IMR-90 (cell line): Measurements from ENCODE around the gene OVOL3. TPM values are rescaled to one million over a fixed set of nuclear protein-coding genes. Genes with fewer than 3 reads are reported as not detected.

Source experiments
- ATAC-seq: fragments of 200-7000 bp; cut with Tn5 transposase; 2 replicates; pipeline ENCODE4 v1.9.1; 2020; ENCODE audit warnings: low read depth, mild to moderate bottlenecking, moderate library complexity
- BruUV-seq: library from RNA; stranded (reverse); fragments of 400-500 nt; replicated peaks from 2 replicates; lab custom pipeline; 2021; lab: Mats Ljungman, UMichigan
- CTCF ChIA-PET: fragments of 300-600 bp; formaldehyde crosslinking; extraction: SDS; loops from one replicate; lab custom pipeline; 2021; ENCODE audit warnings: antibody characterized with exemption; lab: Yijun Ruan, JAX
- POLR2A ChIA-PET: fragments of 300-600 bp; sonication (Branson Sonifier 250); formaldehyde crosslinking; loops from one replicate; lab custom pipeline; 2022; ENCODE audit warnings: antibody characterized with exemption; ENCODE audit not compliant: unreplicated experiment; lab: Charles Lee
- DNase-seq: peaks from one replicate; pipeline ENCODE4 v3.0.0; 2013
- H2AFZ ChIP-seq: replicated peaks from 2 replicates; pipeline ENCODE3; 2013; ENCODE audit warnings: low read length, mild to moderate bottlenecking; ENCODE audit not compliant: poor library complexity
- H2AK5ac ChIP-seq: 2 replicates; pipeline ENCODE4 v1.6.1; 2013; ENCODE audit warnings: low read depth, low read length, inconsistent platforms
- H2AK9ac ChIP-seq: replicated peaks from 2 replicates; pipeline ENCODE3; 2013; ENCODE audit warnings: mild to moderate bottlenecking, low read depth, low read length, moderate library complexity; ENCODE audit not compliant: poor library complexity
- H2BK120ac ChIP-seq: 2 replicates; pipeline ENCODE4 v1.6.1; 2013; ENCODE audit warnings: low read depth, low read length, inconsistent platforms
- H2BK15ac ChIP-seq: 3 replicates; pipeline ENCODE4 v1.6.1; 2013; ENCODE audit warnings: low read depth, low read length, inconsistent platforms
- H2BK20ac ChIP-seq: 2 replicates; pipeline ENCODE4 v1.6.1; 2013; ENCODE audit warnings: low read depth, mild to moderate bottlenecking, inconsistent platforms, low read length, moderate library complexity
- H2BK5ac ChIP-seq: 2 replicates; pipeline ENCODE4 v1.6.1; 2013; ENCODE audit warnings: mild to moderate bottlenecking, low read depth, low read length, inconsistent platforms; ENCODE audit not compliant: poor library complexity, severe bottlenecking
- H3K14ac ChIP-seq: replicated peaks from 2 replicates; pipeline ENCODE4 v1.6.1; 2013; ENCODE audit warnings: low read depth, low read length, inconsistent platforms
- H3K18ac ChIP-seq: 2 replicates; pipeline ENCODE4 v1.6.1; 2013; ENCODE audit warnings: low read depth, low read length, control low read depth
- H3K23ac ChIP-seq: 2 replicates; pipeline ENCODE4 v1.6.1; 2013; ENCODE audit warnings: low read depth, low read length, inconsistent platforms
- H3K27ac ChIP-seq: 2 replicates; pipeline ENCODE4 v1.5.1; 2013; ENCODE audit warnings: mild to moderate bottlenecking, control low read depth, low read length; ENCODE audit not compliant: insufficient read depth
- H3K27me3 ChIP-seq: 2 replicates; pipeline ENCODE4 v1.6.1; 2013; ENCODE audit warnings: low read length; ENCODE audit not compliant: control insufficient read depth, insufficient read depth
- H3K36me3 ChIP-seq: 2 replicates; pipeline ENCODE4 v1.6.1; 2013; ENCODE audit warnings: low read length, mixed read lengths; ENCODE audit not compliant: control insufficient read depth, insufficient read depth
- H3K4ac ChIP-seq: 2 replicates; pipeline ENCODE4 v1.6.1; 2013; ENCODE audit warnings: low read depth, low read length, inconsistent platforms
- H3K4me1 ChIP-seq: 2 replicates; pipeline ENCODE4 v1.6.1; 2013; ENCODE audit warnings: low read length, mixed read lengths; ENCODE audit not compliant: control insufficient read depth, insufficient read depth
- H3K4me2 ChIP-seq: 2 replicates; pipeline ENCODE4 v1.6.1; 2013; ENCODE audit warnings: low read depth, mild to moderate bottlenecking, control low read depth, low read length, moderate library complexity
- H3K4me3 ChIP-seq: 2 replicates; pipeline ENCODE4 v1.5.1; 2013; ENCODE audit warnings: low read depth, mild to moderate bottlenecking, control low read depth, low read length, moderate library complexity; ENCODE audit not compliant: insufficient read depth
- H3K56ac ChIP-seq: 2 replicates; pipeline ENCODE4 v1.6.1; 2013; ENCODE audit warnings: low read length, inconsistent platforms; ENCODE audit not compliant: insufficient read depth; ENCODE audit errors: extremely low read depth
- H3K79me1 ChIP-seq, 2 experiments: 2 replicates each; pipeline ENCODE4 v1.6.1; 2013; ENCODE audit warnings: low read length in 2 of 2, inconsistent platforms in 1 of 2, low read depth in 1 of 2
- H3K9ac ChIP-seq: 2 replicates; pipeline ENCODE4 v1.6.1; 2013; ENCODE audit warnings: low read depth, low read length, control low read depth
- H3K9me1 ChIP-seq: 2 replicates; pipeline ENCODE4 v1.6.1; 2013; ENCODE audit warnings: low read length, inconsistent platforms; ENCODE audit not compliant: insufficient read depth
- H3K9me3 ChIP-seq: 2 replicates; pipeline ENCODE4 v1.6.1; 2013; ENCODE audit warnings: low read length; ENCODE audit not compliant: control insufficient read depth, insufficient read depth
- H4K20me1 ChIP-seq: 2 replicates; pipeline ENCODE4 v1.6.1; 2013; ENCODE audit warnings: low read length, inconsistent platforms; ENCODE audit not compliant: insufficient read depth
- H4K5ac ChIP-seq: 2 replicates; pipeline ENCODE4 v1.6.1; 2013; ENCODE audit warnings: mild to moderate bottlenecking, low read depth, low read length, control low read depth
- H4K8ac ChIP-seq, 2 experiments: 2 replicates each; pipeline ENCODE4 v1.6.1; 2013; ENCODE audit warnings: low read depth in 2 of 2, low read length in 2 of 2, control low read depth in 1 of 2, inconsistent platforms in 1 of 2
- H4K91ac ChIP-seq: 2 replicates; pipeline ENCODE4 v1.6.1; 2013; ENCODE audit warnings: low read depth, low read length, inconsistent platforms; ENCODE audit not compliant: insufficient read depth
- BHLHE40 ChIP-seq: fragments of 150-350 bp; IDR thresholded peaks from 2 replicates; pipeline ENCODE4 v1.6.1; 2016; ENCODE audit warnings: mild to moderate bottlenecking, low read depth, low read length
- CEBPB ChIP-seq: IDR thresholded peaks from 2 replicates; pipeline ENCODE4 v1.6.1; 2012; ENCODE audit warnings: low read depth, low read length, improper control_type of control experiment
- CTCF ChIP-seq: conservative IDR thresholded peaks from 2 replicates; pipeline ENCODE4 v1.5.1; 2012; ENCODE audit warnings: mild to moderate bottlenecking, low read depth, low read length, improper control_type of control experiment
- FOS ChIP-seq: fragments of 150-350 bp; IDR thresholded peaks from 2 replicates; pipeline ENCODE4 v1.6.1; 2016; ENCODE audit warnings: low read depth, low read length
- MAFK ChIP-seq: IDR thresholded peaks from 2 replicates; pipeline ENCODE4 v1.6.1; 2012; ENCODE audit warnings: low read depth, low read length, improper control_type of control experiment
- MXI1 ChIP-seq: IDR thresholded peaks from 2 replicates; pipeline ENCODE4 v1.6.1; 2012; ENCODE audit warnings: low read depth, mild to moderate bottlenecking, low read length, moderate library complexity, borderline replicate concordance
- NFE2L2 ChIP-seq: fragments of 150-350 bp; IDR thresholded peaks from 2 replicates; pipeline ENCODE4 v1.6.1; 2016; ENCODE audit warnings: low read depth, mild to moderate bottlenecking, low read length
- RAD21 ChIP-seq: IDR thresholded peaks from 2 replicates; pipeline ENCODE4 v1.6.1; 2012; ENCODE audit warnings: low read length, improper control_type of control experiment
- RCOR1 ChIP-seq: IDR thresholded peaks from 2 replicates; pipeline ENCODE4 v1.6.1; 2012; ENCODE audit warnings: mild to moderate bottlenecking, low read length, improper control_type of control experiment; ENCODE audit not compliant: insufficient replicate concordance
- RFX5 ChIP-seq: IDR thresholded peaks from 2 replicates; pipeline ENCODE4 v1.8.0; 2012; ENCODE audit warnings: low read depth, mild to moderate bottlenecking, low read length, moderate library complexity
- SMC3 ChIP-seq: fragments of 150-350 bp; IDR thresholded peaks from 2 replicates; pipeline ENCODE4 v1.6.1; 2016; ENCODE audit warnings: low read depth, mild to moderate bottlenecking, antibody characterized with exemption, low read length, moderate library complexity
- WGBS, 2 experiments: methylation state at CpG; one replicate each; pipeline versions ENCODE4 v1.1.5 to v1.1.7; 2013; ENCODE audit warnings: missing lambda C conversion rate in 2 of 2; ENCODE audit not compliant: insufficient read length in 1 of 2; ENCODE audit errors: extremely low coverage in 2 of 2; 5-methylcytosine and 5-hydroxymethylcytosine counted together
- dilution Hi-C: fragments of 300-500 bp; cut with HindIII; formaldehyde crosslinking; loops from one replicate; pipeline ENCODE4 v1.14.3; 2018; ENCODE audit warnings: low sequenced_read_pairs; ENCODE audit not compliant: unreplicated experiment
- in situ Hi-C: fragments of 300-500 bp; cut with MboI; formaldehyde crosslinking; loops from 3 replicates; pipeline ENCODE4 v1.14.3; 2019; ENCODE audit warnings: low sequenced_read_pairs, inconsistent platforms, mixed read lengths
- intact Hi-C: fragments of 100-400 bp; cut with micrococcal nuclease; formaldehyde crosslinking; loops from 2 replicates; pipeline ENCODE4 v1.10.0; 2022
- polyA plus RNA-seq, 3 experiments: library from polyadenylated mRNA; depleted of rRNA; stranded (reverse); fragments of >200 nt; gene quantifications; 2 replicates each; pipeline ENCODE4 v1.2.3, GENCODE V29; 2012; ENCODE audit warnings: low replicate concordance in 1 of 3
- total RNA-seq: library from RNA; depleted of rRNA; stranded (reverse); fragments of >200 nt; gene quantifications from 2 replicates; pipeline ENCODE4 v1.2.3, GENCODE V29; 2012

OVOL3 gene
- total and polyA plus RNA-seq, 2 of the 4 experiments (the other 2 are of a cell fraction) = not detected

GRCh38 chr19:36099166-36099785, 11.7 kb upstream of the OVOL3 start:
- no peak overlapping the region for H3K4me2 ChIP-seq
- no peak overlapping the region for H2BK120ac ChIP-seq
- H3K9me3 ChIP-seq = no peaks in the 10 kb centered on the region
- no peak overlapping the region for H4K5ac ChIP-seq
- no peaks in the 10 kb centered on the region for H3K9me1 ChIP-seq
- no peak overlapping the region for H2AFZ ChIP-seq
- H3K27me3 ChIP-seq = no peaks in the 10 kb centered on the region
- H2AK9ac ChIP-seq = no peak overlapping the region
- no peaks in the 10 kb centered on the region for H3K79me1 ChIP-seq
- no peaks in the 10 kb centered on the region for H4K20me1 ChIP-seq
- in situ Hi-C loops (no loop called here), intact Hi-C loops (no loop called here), dilution Hi-C loops (no loop called here)
- no peak overlapping the region for H3K56ac ChIP-seq
- ATAC-seq = no peak
- H3K18ac ChIP-seq = no peak overlapping the region
- H3K27ac ChIP-seq = no peak overlapping the region
- POLR2A ChIA-PET = no interaction called here
- 98% methylated on average over 10 of the region's 19 CpGs; no CpG with 5 or more reads in 1 of the 2 experiments for WGBS, 2 experiments
- H3K36me3 ChIP-seq = peaks cover 8% of the 10 kb centered on the region
- no peak overlapping the region for H2BK15ac ChIP-seq
- no peak overlapping the region for H3K9ac ChIP-seq
- no peak overlapping the region for H4K91ac ChIP-seq
- no peak for DNase-seq
- H2BK5ac ChIP-seq = no peak overlapping the region
- H2BK20ac ChIP-seq = no peak overlapping the region
- H3K4me1 ChIP-seq = no peaks in the 10 kb centered on the region
- TF ChIP-seq CEBPB (no peak), MXI1 (no peak), FOS (no peak), BHLHE40 (no peak), RAD21 (no peak), NFE2L2 (no peak), CTCF (no peak), RFX5 (no peak), RCOR1 (no peak), MAFK (no peak), SMC3 (no peak)
- no peak overlapping the region for H3K4ac ChIP-seq
- no TSS peak for BruUV-seq
- no peak overlapping the region for H4K8ac ChIP-seq
- H3K4me3 ChIP-seq = no peak overlapping the region
- H3K23ac ChIP-seq = no peak overlapping the region
- no peak overlapping the region for H3K14ac ChIP-seq
- CTCF ChIA-PET = interaction anchor here (0.7 kb wide), 1 partner anchor 17 kb away, joined by 3 read pairs; no protein-coding TSS in a partner anchor
- no peak overlapping the region for H2AK5ac ChIP-seq
